HepG2 (cell line): ENCODE results near the gene IRF5. TPM values are rescaled to one million over a fixed set of nuclear protein-coding genes. Genes with fewer than 3 reads are reported as not detected.

Source experiments
- ATAC-seq: fragments of 200-7000 bp; cut with Tn5 transposase; 3 replicates; pipeline ENCODE4 v1.9.1; 2020; ENCODE audit warnings: mild to moderate bottlenecking, moderate library complexity
- BruUV-seq: library from RNA; stranded (reverse); fragments of 400-500 nt; replicated peaks from 2 replicates; lab custom pipeline; 2021; lab: Mats Ljungman, UMichigan
- CTCF ChIA-PET: fragments of 300-600 bp; formaldehyde crosslinking; extraction: SDS; loops from one replicate; lab custom pipeline; 2021; ENCODE audit warnings: low total read pairs, inconsistent platforms, low intra/inter-chr PET ratio; lab: Yijun Ruan, JAX
- POLR2A ChIA-PET: fragments of 350-600 bp; sonication (Branson Sonifier 250); formaldehyde crosslinking; loops from one replicate; lab custom pipeline; 2020; ENCODE audit warnings: antibody characterized with exemption, inconsistent platforms; lab: Yijun Ruan, JAX
- DNase-seq: peaks from one replicate; pipeline ENCODE4 v3.0.0-alpha.2; 2015; ENCODE audit warnings: low spot score
- FAIRE-seq: peaks from 3 replicates; lab custom pipeline; 2011; peaks lifted over from hg19 to GRCh38; lab: Jason Lieb, UNC
- H2AFZ ChIP-seq: one replicate; pipeline ENCODE4 v1.6.1; 2011; ENCODE audit warnings: low read length, inconsistent platforms
- H3K27ac ChIP-seq: fragments of 300-600 bp; 3 replicates; pipeline ENCODE4 v1.8.0; 2011; ENCODE audit warnings: mixed run types, mild to moderate bottlenecking, mixed read lengths, low read length, inconsistent platforms; ENCODE audit not compliant: insufficient read depth; ENCODE audit errors: extremely low read length
- H3K27me3 ChIP-seq, 2 experiments: fragments of 200-600 bp in 1 of 2; 2 replicates in 1 of 2; 3 replicates in 1 of 2; pipeline versions ENCODE4 v1.6.0 to v1.8.0; 2011; ENCODE audit warnings: low read length in 2 of 2, mild to moderate bottlenecking in 2 of 2, moderate library complexity in 2 of 2, inconsistent platforms in 1 of 2; ENCODE audit not compliant: insufficient read depth in 2 of 2, control insufficient read depth in 1 of 2
- H3K36me3 ChIP-seq, 2 experiments: fragments of 200-600 bp in 1 of 2; replicated peaks in 1 of 2; 2 replicates in 1 of 2; 3 replicates in 1 of 2; pipeline versions ENCODE4 v1.5.1 to v1.8.0; 2011; ENCODE audit warnings: low read length in 2 of 2, inconsistent platforms in 1 of 2; ENCODE audit not compliant: insufficient read depth in 2 of 2, control insufficient read depth in 1 of 2
- H3K4me1 ChIP-seq: 2 replicates; pipeline ENCODE4 v1.5.1; 2012; ENCODE audit warnings: low read length, inconsistent platforms; ENCODE audit not compliant: insufficient read depth
- H3K4me2 ChIP-seq: 2 replicates; pipeline ENCODE4 v1.6.0; 2011; ENCODE audit warnings: low read depth, low read length, inconsistent platforms
- H3K4me3 ChIP-seq, 3 experiments: fragments of 200-600 bp in 1 of 3; sonication (generic), shearing (Covaris generic) in 1 of 3; replicated peaks in 1 of 3; 2 replicates each; pipeline ENCODE4 v1.5.1; 2011 to 2016; ENCODE audit warnings: low read length in 3 of 3, inconsistent platforms in 2 of 3, low read depth in 2 of 3, mild to moderate bottlenecking in 2 of 3, control low read depth in 1 of 3, mixed read lengths in 1 of 3; ENCODE audit not compliant: insufficient read depth in 1 of 3
- H3K79me2 ChIP-seq: one replicate; pipeline ENCODE4 v1.6.1; 2011; ENCODE audit warnings: low read length, inconsistent platforms; ENCODE audit not compliant: insufficient read depth
- H3K9ac ChIP-seq: 2 replicates; pipeline ENCODE4 v1.6.0; 2011; ENCODE audit warnings: mild to moderate bottlenecking, low read depth, low read length, inconsistent platforms; ENCODE audit not compliant: insufficient read depth
- H3K9me3 ChIP-seq: 2 replicates; pipeline ENCODE4 v1.5.1; 2012; ENCODE audit warnings: mild to moderate bottlenecking, low read length
- H4K20me1 ChIP-seq: 2 replicates; pipeline ENCODE4 v1.6.0; 2011; ENCODE audit warnings: inconsistent platforms, mild to moderate bottlenecking, low read length, moderate library complexity; ENCODE audit not compliant: insufficient read depth
- CENPX ChIP-seq: sonication (generic); formaldehyde crosslinking; IDR thresholded peaks from 2 replicates; pipeline ENCODE4 v1.9.0; 2021; ENCODE audit warnings: mild to moderate bottlenecking, missing genetic modification reagents, moderate library complexity
- MED13 ChIP-seq: sonication (generic); formaldehyde crosslinking; IDR thresholded peaks from 2 replicates; pipeline ENCODE4 v1.5.0; 2020; ENCODE audit warnings: missing genetic modification reagents
- NCOR1 ChIP-seq: fragments of 200-600 bp; sonication (generic); IDR thresholded peaks from 2 replicates; pipeline ENCODE4 v1.7.0; 2017; ENCODE audit warnings: antibody characterized with exemption, low read length, borderline replicate concordance
- REXO4 ChIP-seq: sonication (generic); formaldehyde crosslinking; IDR thresholded peaks from 2 replicates; pipeline ENCODE4 v1.8.0; 2022; ENCODE audit warnings: missing genetic modification reagents, mild to moderate bottlenecking, borderline replicate concordance
- SNRNP70 ChIP-seq: fragments of 200-400 bp; formaldehyde crosslinking; IDR thresholded peaks from 2 replicates; pipeline ENCODE4 v1.6.1; 2017; ENCODE audit warnings: mild to moderate bottlenecking, low read depth, low read length, moderate library complexity
- STAG1 ChIP-seq: sonication (generic); formaldehyde crosslinking; IDR thresholded peaks from 2 replicates; pipeline ENCODE4 v1.4.0; 2020; ENCODE audit warnings: missing genetic modification reagents
- ZBTB7A ChIP-seq: sonication (generic); formaldehyde crosslinking; IDR thresholded peaks from 2 replicates; pipeline ENCODE4 v1.8.0; 2022; ENCODE audit warnings: mild to moderate bottlenecking, missing genetic modification reagents
- ZNF431 ChIP-seq: sonication (generic); formaldehyde crosslinking; IDR thresholded peaks from 2 replicates; pipeline ENCODE4 v1.9.0; 2022; ENCODE audit warnings: missing genetic modification reagents, low read depth, mild to moderate bottlenecking, borderline replicate concordance
- ZNF468 ChIP-seq: sonication (generic); formaldehyde crosslinking; IDR thresholded peaks from 2 replicates; pipeline ENCODE4 v1.8.0; 2022; ENCODE audit warnings: mild to moderate bottlenecking, moderate library complexity, missing genetic modification reagents
- ZNF749 ChIP-seq: sonication (generic); formaldehyde crosslinking; IDR thresholded peaks from 2 replicates; pipeline ENCODE4 v1.8.0; 2022; ENCODE audit warnings: mild to moderate bottlenecking, missing genetic modification reagents, moderate library complexity, borderline replicate concordance
- WGBS: methylation state at CpG from one replicate; pipeline ENCODE4 v1.1.6; 2017; ENCODE audit warnings: low lambda C conversion rate; 5-methylcytosine and 5-hydroxymethylcytosine counted together
- in situ Hi-C: cut with HindIII; loops from 2 replicates; pipeline ENCODE4 v1.10.0; 2017; ENCODE audit warnings: low pct_unique_long_range_greater_than_20kb; ENCODE audit not compliant: extremely low pct_ligation_motif_present
- intact Hi-C: fragments of 100-400 bp; cut with micrococcal nuclease; formaldehyde crosslinking; loops from one replicate; pipeline ENCODE4 v1.10.0; 2022; ENCODE audit not compliant: unreplicated experiment
- polyA plus RNA-seq, 8 experiments: library from polyadenylated mRNA; depleted of rRNA in 3 of 8; stranded (reverse) in 7 of 8; unstranded in 1 of 8; fragments of >200 nt; fragmentation: Illumina TruSeq in 4 of 8; extraction: Trizol in 4 of 8; gene quantifications; 2 replicates each; pipeline versions ENCODE4 v1.2.1 to v1.2.3, GENCODE V29; 2011 to 2016; ENCODE audit warnings: low read depth in 4 of 8, missing spikeins in 1 of 8, mixed read lengths in 1 of 8; ENCODE audit not compliant: insufficient read depth in 1 of 8
- total RNA-seq, 5 experiments: library from RNA; depleted of rRNA; stranded (reverse); fragments of >200 nt; fragmentation: Illumina TruSeq; extraction: Trizol; gene quantifications; 2 replicates each; pipeline ENCODE4 v1.2.3, GENCODE V29; 2016; ENCODE audit warnings: low read depth in 1 of 5
- TF ChIP-seq, protein P1 (sequence below): fragments of 450-650 bp; IDR thresholded peaks from 2 replicates; pipeline ENCODE4 v1.6.1; 2017; ENCODE audit warnings: mild to moderate bottlenecking

IRF5 gene
- total and polyA plus RNA-seq, 2 of the 13 experiments (the other 11 are each of a cell fraction or from before 2014, with no cell fraction given), result 2.0 to 2.9 TPM

DNA sequence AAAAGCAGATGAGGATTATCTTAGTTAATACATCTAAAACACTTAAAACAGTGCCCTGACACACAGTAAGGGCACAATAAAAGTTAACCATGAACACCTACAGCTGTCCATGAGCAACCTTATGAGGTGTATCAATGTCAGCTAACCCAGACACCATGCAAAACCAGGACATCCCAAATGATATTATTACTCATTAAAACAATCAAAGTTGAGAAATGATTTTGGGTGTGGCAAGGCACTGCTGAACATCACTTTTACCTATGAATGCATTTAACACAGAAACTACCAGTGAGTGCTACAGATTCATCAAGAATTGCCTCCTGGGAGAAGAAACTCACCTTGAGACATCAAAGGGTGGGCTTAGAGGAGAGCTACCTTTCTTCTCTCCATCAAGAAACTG lies 18.3 kb downstream of the IRF5 start:
- FAIRE-seq, result no peak
- Histone ChIP-seq H3K36me3 (peaks cover 15 to 61% of the 10 kb centered on the region in 2 experiments), H3K79me2 (no peaks in the 10 kb centered on the region), H3K9me3 (no peaks in the 10 kb centered on the region), H3K27me3 (no peaks in the 10 kb centered on the region), H2AFZ (no peak overlapping the region), H3K4me2 (no peak overlapping the region), H3K4me3 (no peak overlapping the region), H3K4me1 (no peaks in the 10 kb centered on the region), H3K27ac (no peak overlapping the region), H4K20me1 (no peaks in the 10 kb centered on the region; the same call in 1 of the 2 replicates), H3K9ac (no peak overlapping the region)
- DNase-seq, result no peak
- ATAC-seq, result no peak
- ChIA-PET POLR2A (no interaction called here), CTCF (no interaction called here)
- intact Hi-C loops (no loop called here), in situ Hi-C loops (no loop called here)
- TF ChIP-seq NCOR1, result no peak
- no peak for TF ChIP-seq ZNF431 (CRISPR knock-in tag)
- no peak for TF ChIP-seq REXO4 (CRISPR knock-in tag)
- BruUV-seq, result no TSS peak

DNA sequence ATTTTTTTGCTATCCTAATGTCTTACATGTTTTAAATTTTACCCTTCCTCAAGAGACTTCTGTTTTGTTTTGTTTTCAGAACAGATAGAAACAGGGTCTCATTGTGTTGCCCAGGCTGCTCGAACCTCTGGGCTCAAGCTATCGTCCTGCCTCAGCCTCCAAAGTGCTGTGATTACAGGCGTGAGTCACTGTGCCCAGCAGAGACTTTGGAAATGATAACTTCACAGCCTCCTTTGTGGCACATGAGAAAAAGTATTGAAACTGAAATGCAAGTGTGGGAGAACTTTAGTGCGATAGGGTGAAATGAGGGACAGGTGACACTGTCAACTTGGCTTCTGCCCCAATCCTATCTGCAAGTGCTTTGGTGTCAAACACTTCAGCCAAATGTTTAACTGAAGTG lies 21.6 kb downstream of the IRF5 start:
- WGBS, result 98% methylated on average over 4 of the region's 4 CpGs
- peaks cover 15 to 71% of the 10 kb centered on the region in 2 experiments for H3K36me3 ChIP-seq
- TF ChIP-seq, protein P1, sequence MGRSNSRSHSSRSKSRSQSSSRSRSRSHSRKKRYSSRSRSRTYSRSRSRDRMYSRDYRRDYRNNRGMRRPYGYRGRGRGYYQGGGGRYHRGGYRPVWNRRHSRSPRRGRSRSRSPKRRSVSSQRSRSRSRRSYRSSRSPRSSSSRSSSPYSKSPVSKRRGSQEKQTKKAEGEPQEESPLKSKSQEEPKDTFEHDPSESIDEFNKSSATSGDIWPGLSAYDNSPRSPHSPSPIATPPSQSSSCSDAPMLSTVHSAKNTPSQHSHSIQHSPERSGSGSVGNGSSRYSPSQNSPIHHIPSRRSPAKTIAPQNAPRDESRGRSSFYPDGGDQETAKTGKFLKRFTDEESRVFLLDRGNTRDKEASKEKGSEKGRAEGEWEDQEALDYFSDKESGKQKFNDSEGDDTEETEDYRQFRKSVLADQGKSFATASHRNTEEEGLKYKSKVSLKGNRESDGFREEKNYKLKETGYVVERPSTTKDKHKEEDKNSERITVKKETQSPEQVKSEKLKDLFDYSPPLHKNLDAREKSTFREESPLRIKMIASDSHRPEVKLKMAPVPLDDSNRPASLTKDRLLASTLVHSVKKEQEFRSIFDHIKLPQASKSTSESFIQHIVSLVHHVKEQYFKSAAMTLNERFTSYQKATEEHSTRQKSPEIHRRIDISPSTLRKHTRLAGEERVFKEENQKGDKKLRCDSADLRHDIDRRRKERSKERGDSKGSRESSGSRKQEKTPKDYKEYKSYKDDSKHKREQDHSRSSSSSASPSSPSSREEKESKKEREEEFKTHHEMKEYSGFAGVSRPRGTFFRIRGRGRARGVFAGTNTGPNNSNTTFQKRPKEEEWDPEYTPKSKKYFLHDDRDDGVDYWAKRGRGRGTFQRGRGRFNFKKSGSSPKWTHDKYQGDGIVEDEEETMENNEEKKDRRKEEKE, result no peak
- no peak for TF ChIP-seq SNRNP70
- TF ChIP-seq ZBTB7A (CRISPR knock-in tag), result no peak
- TF ChIP-seq CENPX (CRISPR knock-in tag), result no peak
- TF ChIP-seq MED13, result no peak
- no peak for TF ChIP-seq STAG1 (CRISPR knock-in tag)
- TF ChIP-seq ZNF749, result no peak
- no peak for TF ChIP-seq ZNF468
- TF ChIP-seq, all 625 proteins: peak for 0
- DNase-seq (no peak), FAIRE-seq (no peak), ATAC-seq (no peak)
- Histone ChIP-seq H4K20me1 (no peaks in the 10 kb centered on the region; the same call in 1 of the 2 replicates), H3K27ac (no peak overlapping the region), H3K27me3 (no peaks in the 10 kb centered on the region), H3K4me2 (no peak overlapping the region), H3K9me3 (no peaks in the 10 kb centered on the region), H3K4me3 (no peak overlapping the region), H3K4me1 (no peaks in the 10 kb centered on the region), H3K79me2 (no peaks in the 10 kb centered on the region), H2AFZ (no peak overlapping the region), H3K9ac (no peak overlapping the region)
- ChIA-PET CTCF (no interaction called here), POLR2A (no interaction called here)
- in situ Hi-C loops (no loop called here), intact Hi-C loops (no loop called here)
- no TSS peak for BruUV-seq
